Mesenchymal stem cell (in vitro differentiated cells and primary cell): ENCODE results near the gene CD8A.

ENCODE experiments used
- DNase-seq: peaks from one replicate; pipeline ENCODE4 v3.0.0-alpha.2; 2013
- H2AFZ ChIP-seq: one replicate; pipeline ENCODE4 v1.6.1; 2013; ENCODE audit warnings: low read depth, mild to moderate bottlenecking, control low read depth, inconsistent platforms, low read length, moderate library complexity
- H2AK5ac ChIP-seq: 2 replicates; pipeline ENCODE4 v1.6.1; 2013; ENCODE audit warnings: low read length, moderate library complexity, mild to moderate bottlenecking, inconsistent platforms; ENCODE audit not compliant: severe bottlenecking
- H2BK120ac ChIP-seq: one replicate; pipeline ENCODE4 v1.6.1; 2013; ENCODE audit warnings: low read depth, mild to moderate bottlenecking, inconsistent platforms, low read length, moderate library complexity
- H2BK12ac ChIP-seq, 2 experiments: one replicate each; pipeline ENCODE4 v1.6.1; 2013; ENCODE audit warnings: inconsistent platforms in 2 of 2, low read length in 2 of 2, mild to moderate bottlenecking in 2 of 2, moderate library complexity in 2 of 2, control low read depth in 1 of 2
- H2BK15ac ChIP-seq: one replicate; pipeline ENCODE4 v1.6.1; 2013; ENCODE audit warnings: mild to moderate bottlenecking, low read depth, inconsistent platforms; ENCODE audit not compliant: poor library complexity, severe bottlenecking
- H2BK5ac ChIP-seq: 2 replicates; pipeline ENCODE4 v1.6.1; 2013; ENCODE audit warnings: low read depth, mild to moderate bottlenecking, low read length, control low read depth, inconsistent platforms; ENCODE audit not compliant: poor library complexity, severe bottlenecking
- H3K14ac ChIP-seq, 2 experiments: one replicate each; pipeline ENCODE4 v1.6.1; 2013; ENCODE audit warnings: inconsistent platforms in 2 of 2, low read length in 2 of 2, control low read depth in 1 of 2, mild to moderate bottlenecking in 1 of 2, moderate library complexity in 1 of 2
- H3K18ac ChIP-seq, 2 experiments: one replicate each; pipeline ENCODE4 v1.6.1; 2013; ENCODE audit warnings: inconsistent platforms in 2 of 2, low read length in 2 of 2, control low read depth in 1 of 2, low read depth in 1 of 2, mild to moderate bottlenecking in 1 of 2
- H3K23ac ChIP-seq, 2 experiments: one replicate each; pipeline ENCODE4 v1.6.1; 2013; ENCODE audit warnings: inconsistent platforms in 2 of 2, low read length in 2 of 2, mild to moderate bottlenecking in 2 of 2, moderate library complexity in 2 of 2, control low read depth in 1 of 2
- H3K27ac ChIP-seq: 2 replicates; pipeline ENCODE4 v1.5.1; 2013; ENCODE audit warnings: mild to moderate bottlenecking, moderate library complexity, low read length, control low read depth, inconsistent platforms; ENCODE audit not compliant: poor library complexity, severe bottlenecking
- H3K27me3 ChIP-seq, 2 experiments: 2 replicates each; pipeline versions ENCODE4 v1.6.1 to v1.7.0; 2013; ENCODE audit warnings: low read length in 2 of 2, mild to moderate bottlenecking in 2 of 2, moderate library complexity in 2 of 2, control low read depth in 1 of 2, inconsistent platforms in 1 of 2; ENCODE audit not compliant: control insufficient read depth in 1 of 2, insufficient read depth in 1 of 2
- H3K36me3 ChIP-seq, 2 experiments: 2 replicates each; pipeline versions ENCODE4 v1.6.1 to v1.7.0; 2013; ENCODE audit warnings: low read length in 2 of 2, control low read depth in 1 of 2, inconsistent platforms in 1 of 2, low read depth in 1 of 2, mild to moderate bottlenecking in 1 of 2; ENCODE audit not compliant: insufficient read depth in 2 of 2, control insufficient read depth in 1 of 2
- H3K4ac ChIP-seq, 2 experiments: one replicate each; pipeline ENCODE4 v1.6.1; 2013; ENCODE audit warnings: inconsistent platforms in 2 of 2, low read length in 2 of 2, mild to moderate bottlenecking in 2 of 2, moderate library complexity in 2 of 2, control low read depth in 1 of 2, low read depth in 1 of 2
- H3K4me1 ChIP-seq: 2 replicates; pipeline ENCODE4 v1.6.1; 2013; ENCODE audit warnings: low read depth, low read length, control low read depth; ENCODE audit not compliant: control insufficient read depth, insufficient read depth
- H3K4me2 ChIP-seq: 2 replicates; pipeline ENCODE4 v1.6.1; 2013; ENCODE audit warnings: low read length, mild to moderate bottlenecking, inconsistent platforms; ENCODE audit not compliant: poor library complexity, severe bottlenecking
- H3K4me3 ChIP-seq, 2 experiments: 2 replicates each; pipeline versions ENCODE4 v1.5.1 to v1.7.0; 2013; ENCODE audit warnings: low read length in 2 of 2, mild to moderate bottlenecking in 2 of 2, control low read depth in 1 of 2, low read depth in 1 of 2; ENCODE audit not compliant: insufficient read depth in 1 of 2
- H3K79me1 ChIP-seq: replicated peaks from 2 replicates; pipeline ENCODE4 v1.6.1; 2013; ENCODE audit warnings: mild to moderate bottlenecking, control low read depth, low read length, inconsistent platforms; ENCODE audit not compliant: poor library complexity, severe bottlenecking
- H3K9ac ChIP-seq: 2 replicates; pipeline ENCODE4 v1.7.0; 2013; ENCODE audit warnings: mild to moderate bottlenecking, low read length, moderate library complexity
- H3K9me3 ChIP-seq: 2 replicates; pipeline ENCODE4 v1.7.0; 2013; ENCODE audit warnings: mild to moderate bottlenecking, low read length; ENCODE audit not compliant: control insufficient read depth
- H4K8ac ChIP-seq: one replicate; pipeline ENCODE4 v1.6.1; 2013; ENCODE audit warnings: inconsistent platforms, mild to moderate bottlenecking, low read length, moderate library complexity
- H4K91ac ChIP-seq: one replicate; pipeline ENCODE4 v1.6.1; 2013; ENCODE audit warnings: mild to moderate bottlenecking, low read length, inconsistent platforms
- WGBS: methylation state at CpG from one replicate; pipeline ENCODE4 v1.1.7; 2013; ENCODE audit warnings: mixed read lengths; 5-methylcytosine and 5-hydroxymethylcytosine counted together

CD8A gene

DNA sequence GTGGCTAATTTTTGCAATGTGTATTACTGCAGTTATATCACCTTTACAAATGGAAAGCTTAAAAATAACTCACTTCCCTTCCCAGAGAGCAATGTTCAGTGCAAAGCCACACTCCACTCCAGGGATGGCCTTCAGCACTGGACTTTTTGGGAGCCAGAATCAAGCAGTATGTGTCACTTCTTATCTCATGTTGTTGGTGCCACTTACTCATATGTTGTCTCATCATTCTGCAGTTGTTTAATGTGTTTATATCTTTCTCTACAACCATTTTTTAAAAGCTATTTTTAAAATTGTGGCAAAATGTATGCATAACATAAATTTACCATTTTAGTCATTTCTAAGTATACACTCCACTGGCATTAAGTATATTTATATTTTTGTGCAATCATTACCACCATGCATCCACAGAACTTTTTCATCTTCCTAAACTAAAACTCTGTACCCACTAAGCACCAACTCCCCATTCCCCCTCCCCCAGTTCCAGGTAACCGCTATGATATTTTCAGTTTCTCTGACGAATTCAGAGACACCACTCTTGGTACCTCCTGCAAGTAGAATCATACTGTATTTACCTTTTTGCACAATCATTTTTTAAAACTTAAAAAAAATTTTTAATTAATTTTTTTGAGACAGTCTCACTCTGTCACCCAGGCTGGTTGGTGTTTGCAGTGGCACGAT, 32.1 kb upstream of the CD8A start:
- Histone ChIP-seq H2BK15ac (no peak overlapping the region), H3K9me3 (peaks cover 21% of the 10 kb centered on the region), H3K4me2 (no peak overlapping the region), H3K4ac (no peak overlapping the region), H3K27me3 (peaks cover 4 to 28% of the 10 kb centered on the region in 2 experiments), H2AK5ac (no peak overlapping the region), H3K27ac (no peak overlapping the region), H3K4me3 (no peak overlapping the region), H3K36me3 (no peaks in the 10 kb centered on the region), H3K23ac (no peak overlapping the region), H3K18ac (no peak overlapping the region), H2BK5ac (no peak overlapping the region), H4K8ac (no peak overlapping the region), H3K79me1 (no peaks in the 10 kb centered on the region), H3K14ac (no peak overlapping the region), H2BK120ac (no peak overlapping the region), H2BK12ac (no peak overlapping the region), H3K9ac (no peak overlapping the region), H2AFZ (no peak overlapping the region), H3K4me1 (no peaks in the 10 kb centered on the region), H4K91ac (no peak overlapping the region)
- WGBS = 82% methylated on average over 3 of the region's 3 CpGs
- no peak for DNase-seq

DNA sequence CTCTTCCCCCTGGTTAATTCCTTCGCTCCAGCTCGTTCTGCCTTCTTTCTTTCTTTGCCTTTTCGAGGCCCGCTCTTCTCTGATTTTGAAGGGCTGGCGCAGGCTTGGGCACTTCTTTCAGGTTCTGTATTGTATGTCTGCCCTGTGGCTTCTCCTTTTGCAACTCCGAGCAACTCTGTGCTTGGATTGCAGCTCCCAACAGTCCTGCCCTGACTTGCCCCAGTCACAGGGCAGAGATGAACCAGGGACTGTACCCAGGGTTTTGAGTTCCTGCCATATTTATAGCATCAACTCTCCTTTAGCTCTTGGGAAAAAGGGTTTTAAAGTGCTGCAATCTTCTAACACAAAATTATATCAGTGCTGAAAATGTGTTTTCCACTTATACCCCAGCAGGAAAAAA, 31.1 kb upstream of the CD8A start:
- Histone ChIP-seq H2AFZ (no peak overlapping the region), H4K8ac (no peak overlapping the region), H3K27me3 (peaks cover 4 to 28% of the 10 kb centered on the region in 2 experiments), H3K14ac (no peak overlapping the region), H3K4me2 (no peak overlapping the region), H3K4ac (no peak overlapping the region), H2BK12ac (no peak overlapping the region), H3K4me1 (no peaks in the 10 kb centered on the region), H2BK5ac (no peak overlapping the region), H2AK5ac (no peak overlapping the region), H3K27ac (no peak overlapping the region), H3K4me3 (no peak overlapping the region), H3K18ac (no peak overlapping the region), H3K79me1 (no peaks in the 10 kb centered on the region), H4K91ac (no peak overlapping the region), H3K23ac (no peak overlapping the region), H2BK15ac (no peak overlapping the region), H2BK120ac (no peak overlapping the region), H3K9me3 (peaks cover 21% of the 10 kb centered on the region), H3K36me3 (no peaks in the 10 kb centered on the region), H3K9ac (no peak overlapping the region)
- no peak for DNase-seq
- WGBS = 83% methylated on average over 6 of the region's 6 CpGs

DNA sequence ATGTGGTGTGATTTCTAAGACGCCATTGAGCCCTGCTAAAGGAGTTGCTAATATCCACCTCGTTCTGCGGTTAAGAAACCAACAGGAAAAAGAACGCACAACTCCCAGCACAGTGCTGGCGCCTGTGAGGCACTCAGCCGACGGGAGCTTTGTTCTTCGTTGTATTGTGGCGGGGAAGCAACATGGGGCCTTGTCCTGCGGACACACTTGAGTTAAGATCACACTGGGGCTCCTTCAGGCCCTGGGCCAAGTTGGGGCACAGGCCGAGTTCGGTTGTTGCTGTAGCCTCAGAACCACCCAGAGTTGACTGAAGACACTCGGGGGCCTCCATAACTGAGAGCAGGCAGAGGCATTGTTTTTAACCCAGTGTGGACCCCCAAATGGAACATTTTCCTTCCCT, 30.6 kb upstream of the CD8A start:
- no peak overlapping the region for H3K18ac ChIP-seq
- no peak overlapping the region for H3K9ac ChIP-seq
- peaks cover 21% of the 10 kb centered on the region for H3K9me3 ChIP-seq
- H2BK15ac ChIP-seq = no peak overlapping the region
- 91% methylated on average over 13 of the region's 13 CpGs for WGBS
- H3K27ac ChIP-seq = no peak overlapping the region
- H2BK12ac ChIP-seq = no peak overlapping the region
- H3K27me3 ChIP-seq = peaks cover 4 to 26% of the 10 kb centered on the region in 2 experiments
- no peaks in the 10 kb centered on the region for H3K36me3 ChIP-seq
- H3K14ac ChIP-seq = no peak overlapping the region
- no peak overlapping the region for H3K23ac ChIP-seq
- no peak overlapping the region for H3K4me2 ChIP-seq
- no peak overlapping the region for H2AK5ac ChIP-seq
- H3K79me1 ChIP-seq = no peaks in the 10 kb centered on the region
- H3K4ac ChIP-seq = no peak overlapping the region
- no peak overlapping the region for H2BK5ac ChIP-seq
- H3K4me1 ChIP-seq = no peaks in the 10 kb centered on the region
- H3K4me3 ChIP-seq = no peak overlapping the region
- no peak overlapping the region for H4K8ac ChIP-seq
- H4K91ac ChIP-seq = no peak overlapping the region
- no peak for DNase-seq
- no peak overlapping the region for H2AFZ ChIP-seq
- H2BK120ac ChIP-seq = no peak overlapping the region

DNA sequence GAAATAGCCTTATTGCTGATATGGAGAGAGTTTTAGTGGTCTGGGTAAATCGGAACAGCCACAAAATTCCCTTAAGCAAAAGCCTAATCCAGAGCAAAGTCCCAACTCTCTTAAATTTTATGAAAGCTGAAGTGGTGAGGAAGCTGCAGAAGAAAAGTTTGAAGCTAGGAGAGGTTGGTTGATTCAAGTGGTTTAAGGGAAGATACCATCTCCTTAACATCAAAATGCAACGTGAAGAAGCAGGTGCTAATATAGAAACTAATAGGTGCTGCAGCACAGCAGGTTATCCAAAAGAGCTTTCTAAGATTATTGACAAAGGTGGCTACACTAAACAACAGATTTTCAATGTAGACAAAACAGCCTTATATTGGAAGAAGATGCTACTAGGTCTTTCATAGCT, 28.2 kb upstream of the CD8A start:
- H3K4me2 ChIP-seq = no peak overlapping the region
- H3K4me3 ChIP-seq = no peak overlapping the region
- no peaks in the 10 kb centered on the region for H3K79me1 ChIP-seq
- H3K4me1 ChIP-seq = peaks cover 3% of the 10 kb centered on the region
- no peak overlapping the region for H2BK5ac ChIP-seq
- H3K36me3 ChIP-seq = no peaks in the 10 kb centered on the region
- no peak overlapping the region for H2BK12ac ChIP-seq
- H3K9me3 ChIP-seq = peaks cover 21% of the 10 kb centered on the region
- no peak overlapping the region for H4K8ac ChIP-seq
- H4K91ac ChIP-seq = no peak overlapping the region
- no CpG with 5 or more reads among the region's 2 CpGs for WGBS
- no peak overlapping the region for H2AFZ ChIP-seq
- H3K14ac ChIP-seq = no peak overlapping the region
- DNase-seq = no peak
- no peak overlapping the region for H3K9ac ChIP-seq
- no peak overlapping the region for H2AK5ac ChIP-seq
- H3K18ac ChIP-seq = no peak overlapping the region
- H3K27ac ChIP-seq = no peak overlapping the region
- peaks cover 4 to 12% of the 10 kb centered on the region in 2 experiments for H3K27me3 ChIP-seq
- no peak overlapping the region for H2BK15ac ChIP-seq
- H3K23ac ChIP-seq = no peak overlapping the region
- H2BK120ac ChIP-seq = no peak overlapping the region
- H3K4ac ChIP-seq = no peak overlapping the region
